ENCODE results near the gene NANS.

- TF ChIP-seq CTCF (conservative IDR thresholded peaks at IDR 0.05; ENCODE audit: low read length) (no peak), EZH2phosphoT487 (IDR thresholded peaks at IDR 0.05; ENCODE audit: borderline replicate concordance, low read depth, low read length) (no peak)
Measured at GRCh38 chr9:98080780-98081179, 24.2 kb downstream of the NANS start.
